Left cardiac atrium (tissue), 4 donors: Measurements from ENCODE around the gene CISD3. TPM values are rescaled to one million over a fixed set of nuclear protein-coding genes. Genes with fewer than 3 reads are reported as not detected.

Source experiments
- ATAC-seq, 2 donors: fragments of 200-7000 bp; cut with Tn5 transposase; one replicate each; pipeline ENCODE4 v1.9.1; 2020; ENCODE audit warnings: mild to moderate bottlenecking in 2 of 2, moderate library complexity in 2 of 2
- DNase-seq: peaks from one replicate; pipeline ENCODE4 v3.0.0-alpha.2; 2020
- intact Hi-C, 2 donors: fragments of 100-400 bp; cut with DNase I; formaldehyde crosslinking; loops; one replicate each; pipeline versions ENCODE4 v1.14.1 to v1.15.1; 2022 to 2023
- microRNA-seq, 2 donors: library from miRNA; unstranded; fragments of <30 nt; microRNA quantifications; one replicate each; pipeline ENCODE4 v1.2.0, GENCODE V29; 2020
- total RNA-seq, 2 donors: library from RNA; stranded (reverse); fragmentation: NEBNext Ultra II Directional; extraction: Animal tissue kit (Norgen Biotek cat#: 25700); gene quantifications; one replicate each; pipeline ENCODE4 v1.2.1, GENCODE V29; 2021
- donor health status: DM: no; HTN: yes; CAD: no.
- donor health status: DM: no; HTN: yes; CAD: no; lungs with severe emphysema.
- donor health status: DM: yes; HTN: yes; CAD: no.
- donor health status: Dilated cardiomyopathy.

The CISD3 gene
- total RNA-seq, 2 donors from 2014 or later: 51.1 to 66.2 TPM

- intact Hi-C loops: loop anchor here in 1 of 2 donors (5.0 kb wide), 2 partner anchors 47 to 402 kb away; partner anchors contain the start of genes PIP4K2B and PLXDC1
- ATAC-seq: no peak
- DNase-seq: no peak
These were observed 20.4 kb downstream of the CISD3 start for GRCh38 chr17:38750312-38751121.

DNA sequence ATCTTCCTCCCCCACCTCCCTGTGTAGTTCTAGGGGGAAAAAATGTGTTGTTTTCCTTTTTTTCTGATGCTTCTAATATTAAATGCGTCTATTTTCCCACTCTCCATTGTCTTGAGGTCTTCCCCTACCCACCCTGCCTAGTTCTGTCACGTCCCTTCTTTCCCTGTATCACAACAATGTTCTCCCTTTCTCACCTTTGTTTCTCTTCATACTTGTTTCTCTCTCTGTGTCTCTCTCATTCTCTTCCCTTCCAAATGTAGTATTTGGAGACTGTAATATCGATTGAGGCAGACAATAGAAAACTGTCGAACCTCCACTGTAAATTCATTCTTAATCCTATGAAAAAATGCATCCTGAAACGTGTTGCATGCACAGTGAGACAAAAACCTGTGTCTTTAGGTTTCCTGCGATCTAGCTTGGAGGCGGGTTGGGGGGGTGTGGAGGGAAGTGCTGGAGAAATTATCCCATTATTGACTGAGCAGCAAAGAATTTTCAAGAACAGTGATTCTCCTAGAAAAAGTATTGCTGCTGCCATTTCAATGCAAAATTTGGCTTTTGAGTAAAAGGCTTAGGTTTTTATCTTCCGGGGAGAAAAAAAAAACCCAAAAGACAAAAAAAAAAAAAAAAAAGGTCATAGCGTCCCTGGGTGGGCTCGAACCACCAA lies 21.1 kb downstream of the CISD3 start:
- intact Hi-C loops: loop anchor here in 1 of 2 donors (5.0 kb wide), 2 partner anchors 46 to 401 kb away; partner anchors contain the start of genes PIP4K2B and PLXDC1
- DNase-seq: no peak
- no peak for ATAC-seq

DNA sequence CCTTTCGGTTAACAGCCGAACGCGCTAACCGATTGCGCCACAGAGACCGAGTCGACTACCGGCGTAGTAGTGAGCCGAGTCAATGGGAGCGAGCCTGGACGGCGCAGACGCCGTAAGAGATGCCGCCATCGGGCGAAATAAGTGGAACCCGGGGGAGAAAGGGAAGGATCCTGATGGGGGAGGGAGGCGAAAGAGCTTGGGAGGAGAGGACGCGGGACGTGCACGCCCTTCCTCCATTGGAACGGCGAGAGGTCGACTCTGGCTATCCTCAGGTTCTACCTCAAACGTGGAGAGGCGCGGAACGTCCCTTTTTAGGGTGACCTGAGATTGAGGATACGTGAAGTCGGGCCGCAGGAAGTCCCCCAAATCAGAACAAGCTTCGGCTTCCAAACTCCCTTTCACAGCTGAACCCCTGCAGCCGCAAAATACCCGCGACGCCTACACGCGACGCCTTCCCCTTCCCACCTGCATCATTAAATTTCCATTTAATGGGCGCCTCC lies 21.7 kb downstream of the CISD3 start:
- intact Hi-C loops: loop anchor here in 1 of 2 donors (5.0 kb wide), 2 partner anchors 45 to 400 kb away; partner anchors contain the start of genes PIP4K2B and PLXDC1
- DNase-seq: peak; percentile 82
- peak; percentile 49 to 55 for ATAC-seq

- ATAC-seq: peak; percentile 77 to 85
- DNase-seq: peak; percentile 98
- intact Hi-C loops: loop anchor here in 1 of 2 donors (5.0 kb wide), 2 partner anchors 45 to 400 kb away; partner anchors contain the start of genes PIP4K2B and PLXDC1
These were observed 22.3 kb downstream of the CISD3 start, which contains the start of gene PSMB3 for GRCh38 chr17:38752308-38753070. Gene PSMB3 (plus strand): TSS chr17:38752741. CDS start chr17:38752827, 86 bp downstream.

GRCh38 chr17:38753071-38753506 lies 22.9 kb downstream of the CISD3 start:
- ATAC-seq: no peak
- DNase-seq: no peak
- intact Hi-C loops: loop anchor here in 1 of 2 donors (5.0 kb wide), 2 partner anchors 44 to 399 kb away; partner anchors contain the start of genes PIP4K2B and PLXDC1

GRCh38 chr17:38761612-38762011 lies 31.5 kb downstream of the CISD3 start:
- ATAC-seq (no peak), DNase-seq (no peak)
- intact Hi-C loops: no loop called here

DNA sequence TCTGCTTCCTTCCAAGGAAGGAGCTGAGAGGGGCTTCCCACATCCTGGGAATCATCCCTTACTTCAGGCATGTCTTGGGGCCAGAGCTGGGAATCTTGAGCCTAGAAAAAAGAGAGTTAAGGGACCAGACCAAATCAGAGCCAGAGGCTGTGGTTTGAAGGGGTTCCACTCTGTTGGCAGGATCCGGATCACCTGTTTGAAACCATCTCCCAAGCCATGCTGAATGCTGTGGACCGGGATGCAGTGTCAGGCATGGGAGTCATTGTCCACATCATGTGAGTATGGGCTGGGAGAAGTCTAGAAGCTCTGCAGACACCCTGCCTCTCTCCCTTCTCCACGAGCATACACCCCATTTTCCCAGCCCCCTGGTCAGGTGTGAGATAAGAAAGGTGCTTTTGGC lies 32.1 kb downstream of the CISD3 start:
- no peak for ATAC-seq
- DNase-seq: no peak
- intact Hi-C loops: no loop called here

GRCh38 chr17:38766341-38766740 lies 36.2 kb downstream of the CISD3 start:
- intact Hi-C loops: no loop called here
- ATAC-seq (no peak), DNase-seq (no peak)

GRCh38 chr17:38768417-38768816 lies 38.3 kb downstream of the CISD3 start:
- DNase-seq (peak; percentile 43), ATAC-seq (peak; percentile 55 to 62)
- intact Hi-C loops: no loop called here

- intact Hi-C loops: no loop called here
These were observed 43.1 kb downstream of the CISD3 start for GRCh38 chr17:38773258-38773657.

GRCh38 chr17:38777641-38778250 lies 47.6 kb downstream of the CISD3 start:
- intact Hi-C loops: no loop called here
- ATAC-seq: no peak
- DNase-seq: no peak

More at GRCh38 chr17:38773258-38773657, 43.1 kb downstream of the CISD3 start:
- DNase-seq: no peak
- no peak for ATAC-seq

DNA sequence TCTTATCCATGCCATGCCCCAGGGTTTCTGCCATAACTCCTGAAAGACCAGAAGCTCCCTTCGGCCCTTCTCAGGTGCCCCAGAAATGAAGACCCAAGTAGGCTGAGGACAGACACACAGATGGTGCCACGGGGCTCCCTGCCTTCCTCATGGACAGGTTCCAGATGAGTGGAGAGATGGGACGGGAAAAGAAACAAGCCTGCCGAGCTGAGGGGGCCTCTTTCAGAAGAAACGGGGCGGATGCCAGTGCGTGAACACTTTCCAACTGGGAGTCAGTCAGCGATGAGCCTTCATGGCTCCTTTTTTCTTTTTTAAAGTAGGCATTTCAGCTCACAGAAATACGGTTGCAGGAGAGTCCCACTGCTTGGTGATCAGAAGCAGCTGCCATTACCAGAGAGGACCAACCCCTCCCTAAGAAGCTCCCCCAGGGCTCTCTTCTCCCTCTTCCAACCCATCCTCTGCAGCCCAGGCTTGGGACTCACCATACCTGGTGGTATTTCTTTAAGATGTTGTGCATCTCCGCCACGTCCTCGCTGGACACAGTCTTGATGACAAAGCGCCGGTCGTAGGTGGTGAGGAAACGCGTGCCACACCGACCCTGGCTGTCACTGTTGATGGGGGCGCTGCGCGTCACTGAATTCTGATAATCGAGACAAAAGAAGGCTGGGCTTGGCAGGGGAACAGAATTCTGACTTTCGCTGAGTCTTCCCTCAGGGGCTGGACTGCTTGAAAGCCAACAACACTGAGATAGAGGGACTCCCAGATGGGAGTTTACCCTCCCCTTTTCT lies 50.0 kb downstream of the CISD3 start:
- intact Hi-C loops: no loop called here
- ATAC-seq (no peak), DNase-seq (no peak)

DNA sequence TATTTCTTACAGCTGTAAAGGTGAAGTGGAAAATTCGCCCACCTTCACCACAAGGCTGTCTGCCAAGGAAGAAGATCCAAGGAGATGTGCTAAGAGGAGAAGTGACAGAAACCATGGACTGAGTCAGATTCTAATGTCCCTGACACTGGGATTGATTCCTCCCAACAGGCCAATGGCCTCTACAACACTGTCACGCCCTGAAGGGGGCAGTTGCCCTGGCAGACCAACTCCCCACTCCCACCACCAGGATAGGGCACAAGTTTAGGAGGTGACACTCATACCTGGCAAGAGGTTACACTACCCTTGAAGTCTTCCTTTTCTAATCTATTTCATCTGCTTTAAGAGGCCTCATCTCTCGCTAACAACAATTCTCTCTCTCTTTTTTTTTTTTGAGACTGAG lies 53.1 kb downstream of the CISD3 start:
- ATAC-seq (no peak), DNase-seq (no peak)
- intact Hi-C loops: no loop called here

Small RNA genes lying within 50 kb of the gene (microRNA-seq; reads per million reads assigned to microRNA genes)
- gene MIR4726 (0.40 to 0.54 reads per million in 2 donors), gene MIR4734 (0 reads per million in 2 donors)

Other genes starting within 250 kb of the CISD3 start
- gene SRCIN1, start 124.4 kb upstream of the CISD3 start, total RNA-seq: 1 to 10 TPM; 1.4 to 3.0 TPM
- 1 to 10 TPM; 1.4 to 3.9 TPM for gene EPOP, start 55.4 kb upstream of the CISD3 start, total RNA-seq
- 10 to 100 TPM; 76.1 to 88.9 TPM for gene MLLT6, start 25.1 kb upstream of the CISD3 start, total RNA-seq
- gene PCGF2, start 18.0 kb downstream of the CISD3 start, total RNA-seq: 10 to 100 TPM; 28.2 to 45.2 TPM
- gene PSMB3, start 22.4 kb downstream of the CISD3 start, total RNA-seq: 100 to 1,000 TPM; 139 to 163 TPM
- 10 to 100 TPM; 36.1 to 42.0 TPM for gene PIP4K2B, start 69.2 kb downstream of the CISD3 start, total RNA-seq
- 10 to 100 TPM in 1 of 2 donors, 1 to 10 TPM in 1; 8.5 to 12.1 TPM for gene CWC25, start 95.0 kb downstream of the CISD3 start, total RNA-seq
- 100 to 1,000 TPM; 892 to 925 TPM for gene RPL23, start 123.4 kb downstream of the CISD3 start, total RNA-seq
- gene LASP1, start 139.7 kb downstream of the CISD3 start, total RNA-seq: 10 to 100 TPM; 51.8 to 55.0 TPM
- gene FBXO47, start 237.1 kb downstream of the CISD3 start, total RNA-seq: not detected